ENCODE data around the gene MIA. TPM values are rescaled to one million over a fixed set of nuclear protein-coding genes. Genes with fewer than 3 reads are reported as not detected.

The MIA gene
- total and polyA plus RNA-seq, 2 donors (not counting 1 experiment from before 2014, with no cell fraction given) = 0.99 TPM; not detected in 1

GRCh38 chr19:40791996-40792395 is 16.7 kb downstream of the MIA start:
- H3K79me2 ChIP-seq (ENCODE audit: control insufficient read depth, insufficient read depth, low read length) = no peaks in the 10 kb centered on the region
- no peaks in the 10 kb centered on the region for H3K27me3 ChIP-seq (ENCODE audit: control insufficient read depth, insufficient read depth, low read length)
- no peak overlapping the region for H3K9ac ChIP-seq (ENCODE audit: insufficient read depth, low read length)
- H2AFZ ChIP-seq (ENCODE audit: low read length) = no peak overlapping the region
- no peaks in the 10 kb centered on the region for H3K9me3 ChIP-seq (ENCODE audit: control insufficient read depth, insufficient read depth, low read depth, low read length)
- peaks cover 3% of the 10 kb centered on the region for H3K36me3 ChIP-seq (ENCODE audit: control insufficient read depth, insufficient read depth, low read length)
- no peaks in the 10 kb centered on the region for H3K4me1 ChIP-seq (ENCODE audit: control insufficient read depth, extremely low read depth, insufficient read depth, low read length)
- no peak for DNase-seq (ENCODE audit: low read depth in 2 of 2)
- no peak overlapping the region for H3K27ac ChIP-seq (ENCODE audit: insufficient read depth, low read length)
- TF ChIP-seq CTCF (conservative IDR thresholded peaks at IDR 0.05 in 1 of 2, IDR thresholded peaks at IDR 0.05 in 1 of 2; ENCODE audit: low read depth in 1 of 2, low read length in 2 of 2) (no peak), EZH2 (IDR thresholded peaks at IDR 0.05; ENCODE audit: low read length, missing control alignments) (no peak)
- H4K20me1 ChIP-seq (ENCODE audit: control insufficient read depth, extremely low read depth, insufficient read depth, low read length) = no peaks in the 10 kb centered on the region
- no peak overlapping the region for H3K4me2 ChIP-seq (ENCODE audit: extremely low read depth, insufficient read depth, low read length)
- H3K4me3 ChIP-seq (replicated peaks in 1 of 4; ENCODE audit: control extremely low read depth in 1 of 4, insufficient read depth in 1 of 4, low read depth in 3 of 4, low read length in 4 of 4) = no peak overlapping the region

- Histone ChIP-seq H3K4me1 (ENCODE audit: control insufficient read depth, extremely low read depth, insufficient read depth, low read length) (peaks cover 22% of the 10 kb centered on the region), H3K4me3 (replicated peaks in 1 of 4; ENCODE audit: control extremely low read depth in 1 of 4, insufficient read depth in 1 of 4, low read depth in 3 of 4, low read length in 4 of 4) (peak overlapping the region in 1 of 4 experiments; percentile 66), H3K9ac (ENCODE audit: insufficient read depth, low read length) (no peak overlapping the region), H4K20me1 (ENCODE audit: control insufficient read depth, extremely low read depth, insufficient read depth, low read length) (peaks cover 2% of the 10 kb centered on the region), H3K4me2 (ENCODE audit: extremely low read depth, insufficient read depth, low read length) (no peak overlapping the region), H3K9me3 (ENCODE audit: control insufficient read depth, insufficient read depth, low read depth, low read length) (no peaks in the 10 kb centered on the region), H3K27me3 (ENCODE audit: control insufficient read depth, insufficient read depth, low read length) (no peaks in the 10 kb centered on the region), H3K79me2 (ENCODE audit: control insufficient read depth, insufficient read depth, low read length) (peaks cover 29% of the 10 kb centered on the region), H3K36me3 (ENCODE audit: control insufficient read depth, insufficient read depth, low read length) (peaks cover 9% of the 10 kb centered on the region), H3K27ac (ENCODE audit: insufficient read depth, low read length) (peak overlapping the region; percentile 61), H2AFZ (ENCODE audit: low read length) (no peak overlapping the region)
- TF ChIP-seq EZH2 (IDR thresholded peaks at IDR 0.05; ENCODE audit: low read length, missing control alignments) (no peak), CTCF (conservative IDR thresholded peaks at IDR 0.05 in 1 of 2, IDR thresholded peaks at IDR 0.05 in 1 of 2; ENCODE audit: low read depth in 1 of 2, low read length in 2 of 2) (no peak)
- DNase-seq (ENCODE audit: low read depth in 2 of 2) = no peak
Measured at GRCh38 chr19:40797166-40797962, 22.0 kb downstream of the MIA start.

- Histone ChIP-seq H3K4me3 (replicated peaks in 1 of 4; ENCODE audit: control extremely low read depth in 1 of 4, insufficient read depth in 1 of 4, low read depth in 3 of 4, low read length in 4 of 4) (peak overlapping the region; percentile 45 to 81 (median 59)), H3K27ac (ENCODE audit: insufficient read depth, low read length) (peak overlapping the region; percentile 61), H2AFZ (ENCODE audit: low read length) (peak overlapping the region; percentile 80), H3K4me2 (ENCODE audit: extremely low read depth, insufficient read depth, low read length) (peak overlapping the region; percentile 59), H3K9me3 (ENCODE audit: control insufficient read depth, insufficient read depth, low read depth, low read length) (no peaks in the 10 kb centered on the region), H4K20me1 (ENCODE audit: control insufficient read depth, extremely low read depth, insufficient read depth, low read length) (peaks cover 2% of the 10 kb centered on the region), H3K4me1 (ENCODE audit: control insufficient read depth, extremely low read depth, insufficient read depth, low read length) (peaks cover 29% of the 10 kb centered on the region), H3K36me3 (ENCODE audit: control insufficient read depth, insufficient read depth, low read length) (peaks cover 13% of the 10 kb centered on the region), H3K27me3 (ENCODE audit: control insufficient read depth, insufficient read depth, low read length) (no peaks in the 10 kb centered on the region), H3K9ac (ENCODE audit: insufficient read depth, low read length) (peak overlapping the region; percentile 55), H3K79me2 (ENCODE audit: control insufficient read depth, insufficient read depth, low read length) (peaks cover 37% of the 10 kb centered on the region)
- peak; percentile 52 to 55 for DNase-seq (ENCODE audit: low read depth in 2 of 2)
- TF ChIP-seq EZH2 (IDR thresholded peaks at IDR 0.05; ENCODE audit: low read length, missing control alignments) (no peak), CTCF (conservative IDR thresholded peaks at IDR 0.05 in 1 of 2, IDR thresholded peaks at IDR 0.05 in 1 of 2; ENCODE audit: low read depth in 1 of 2, low read length in 2 of 2) (peak; percentile 50 to 61)
Measured at GRCh38 chr19:40797963-40798682, 22.8 kb downstream of the MIA start.

All from fibroblast of lung (primary cell).